CD14-positive monocyte (primary cell): ENCODE results near the gene NKAIN2. TPM values are rescaled to one million over a fixed set of nuclear protein-coding genes. Genes with fewer than 3 reads are reported as not detected.

Experiments used
- DNase-seq, 3 donors: peaks; one replicate each; pipeline ENCODE4 v3.0.0-alpha.2; 2011 to 2022
- H2AFZ ChIP-seq: 2 replicates; pipeline ENCODE4 v1.6.0; 2012; ENCODE audit warnings: mild to moderate bottlenecking, low read depth, low read length, inconsistent platforms; ENCODE audit not compliant: insufficient read depth, poor library complexity, severe bottlenecking
- H3K27ac ChIP-seq, 2 donors: 1 replicate in 1 of 2; 2 replicates in 1 of 2; pipeline ENCODE4 v1.5.1; 2012 to 2013; ENCODE audit warnings: low read length in 2 of 2, control low read depth in 1 of 2, inconsistent platforms in 1 of 2, low read depth in 1 of 2, mild to moderate bottlenecking in 1 of 2
- H3K27me3 ChIP-seq, 2 donors: one replicate each; pipeline versions ENCODE4 v1.6.0 to v1.6.1; 2011 to 2013; ENCODE audit warnings: low read length in 2 of 2; ENCODE audit not compliant: control insufficient read depth in 2 of 2, insufficient read depth in 2 of 2
- H3K36me3 ChIP-seq, 2 donors: replicated peaks in 1 of 2; 1 replicate in 1 of 2; 2 replicates in 1 of 2; pipeline versions ENCODE4 v1.5.1 to v1.6.1; 2012 to 2013; ENCODE audit warnings: low read length in 2 of 2, control low read depth in 1 of 2, inconsistent platforms in 1 of 2, mild to moderate bottlenecking in 1 of 2; ENCODE audit not compliant: insufficient read depth in 2 of 2, control insufficient read depth in 1 of 2
- H3K4me1 ChIP-seq, 2 donors: 1 replicate in 1 of 2; 2 replicates in 1 of 2; pipeline versions ENCODE4 v1.5.1 to v1.6.1; 2012 to 2013; ENCODE audit warnings: low read length in 2 of 2, control low read depth in 1 of 2, inconsistent platforms in 1 of 2, mild to moderate bottlenecking in 1 of 2, moderate library complexity in 1 of 2; ENCODE audit not compliant: insufficient read depth in 2 of 2, control insufficient read depth in 1 of 2
- H3K4me2 ChIP-seq: replicated peaks from 2 replicates; pipeline ENCODE3; 2012; ENCODE audit warnings: low read length, moderate library complexity, mild to moderate bottlenecking; ENCODE audit not compliant: poor library complexity, severe bottlenecking; ENCODE audit errors: extremely low read depth
- H3K4me3 ChIP-seq, 3 experiments: fragments of 200-600 bp in 1 of 3; sonication (generic) in 1 of 3; replicated peaks in 1 of 3; 1 replicate in 2 of 3; 2 replicates in 1 of 3; pipeline ENCODE4 v1.5.1; 2011 to 2013; ENCODE audit warnings: low read length in 3 of 3, mild to moderate bottlenecking in 3 of 3, control low read depth in 2 of 3, low read depth in 2 of 3, inconsistent platforms in 1 of 3, moderate library complexity in 1 of 3
- H3K79me2 ChIP-seq: 2 replicates; pipeline ENCODE4 v1.6.0; 2012; ENCODE audit warnings: mild to moderate bottlenecking, control low read depth, inconsistent platforms, low read length, moderate library complexity; ENCODE audit not compliant: insufficient read depth
- H3K9ac ChIP-seq: 2 replicates; pipeline ENCODE4 v1.6.0; 2017; ENCODE audit warnings: low read length, mild to moderate bottlenecking; ENCODE audit not compliant: insufficient read depth, poor library complexity, severe bottlenecking
- H3K9me3 ChIP-seq, 2 donors: replicated peaks in 1 of 2; 1 replicate in 1 of 2; 2 replicates in 1 of 2; pipeline versions ENCODE4 v1.5.1 to v1.6.1; 2012 to 2013; ENCODE audit warnings: low read length in 2 of 2, control low read depth in 1 of 2; ENCODE audit not compliant: control insufficient read depth in 1 of 2, insufficient read depth in 1 of 2
- H4K20me1 ChIP-seq: 2 replicates; pipeline ENCODE4 v1.6.0; 2012; ENCODE audit warnings: mild to moderate bottlenecking, low read length, control low read depth, moderate library complexity; ENCODE audit not compliant: insufficient read depth
- H3K27ac Mint-ChIP-seq, 7 donors: one replicate each; pipeline ENCODE4 v1.8.0; 2020; ENCODE audit warnings: mild to moderate bottlenecking in 7 of 7, mixed read lengths in 7 of 7, moderate library complexity in 6 of 7, inconsistent platforms in 2 of 7
- H3K27me3 Mint-ChIP-seq, 3 donors: one replicate each; pipeline ENCODE4 v1.8.0; 2021 to 2022; ENCODE audit warnings: low read depth in 3 of 3, mild to moderate bottlenecking in 3 of 3, mixed read lengths in 3 of 3, moderate library complexity in 3 of 3, inconsistent platforms in 1 of 3
- H3K36me3 Mint-ChIP-seq, 2 donors: one replicate each; pipeline ENCODE4 v1.8.0; 2020; ENCODE audit warnings: mixed read lengths in 2 of 2, inconsistent platforms in 1 of 2, mild to moderate bottlenecking in 1 of 2
- H3K4me1 Mint-ChIP-seq: one replicate; pipeline ENCODE4 v1.8.0; 2020; ENCODE audit warnings: mild to moderate bottlenecking, mixed read lengths
- H3K4me3 Mint-ChIP-seq, 2 donors: one replicate each; pipeline ENCODE4 v1.8.0; 2020; ENCODE audit warnings: mild to moderate bottlenecking in 2 of 2, mixed read lengths in 2 of 2, moderate library complexity in 1 of 2
- H3K9me3 Mint-ChIP-seq, 7 donors: one replicate each; pipeline ENCODE4 v1.8.0; 2020 to 2022; ENCODE audit warnings: mixed read lengths in 7 of 7, mild to moderate bottlenecking in 6 of 7, moderate library complexity in 6 of 7, inconsistent platforms in 2 of 7
- CTCF ChIP-seq: fragments of 200-600 bp; IDR thresholded peaks from one replicate; pipeline ENCODE4 v1.8.0; 2022; ENCODE audit warnings: antibody characterized with exemption, mild to moderate bottlenecking
- WGBS: methylation state at CpG from one replicate; pipeline ENCODE4 v1.1.5; 2013; ENCODE audit warnings: missing lambda C conversion rate; ENCODE audit not compliant: insufficient coverage; 5-methylcytosine and 5-hydroxymethylcytosine counted together
- intact Hi-C, 2 donors: fragments of 100-400 bp; cut with micrococcal nuclease; formaldehyde crosslinking; loops; one replicate each; pipeline versions ENCODE4 v1.15.0 to v1.15.1; 2023
- polyA plus RNA-seq, 3 donors: library from polyadenylated mRNA; depleted of rRNA in 1 of 3; unstranded in 2 of 3; stranded (reverse) in 1 of 3; fragments of 300-500 nt in 2 of 3; fragments of >200 nt in 1 of 3; fragmentation: Illumina TruSeq in 2 of 3; gene quantifications; 1 replicate in 2 of 3; 2 replicates in 1 of 3; pipeline ENCODE4 v1.2.3, GENCODE V29; 2012 to 2021

NKAIN2 gene
- polyA plus RNA-seq, 3 donors, result not detected

- H3K4me2 ChIP-seq, result no peak overlapping the region
- intact Hi-C loops, result loop anchor here in 1 of 2 donors (10.0 kb wide), 1 partner anchor 1046 kb away; no protein-coding TSS in a partner anchor
- H3K4me3 Mint-ChIP-seq, result no peak overlapping the region
- H3K4me1 Mint-ChIP-seq, result peaks cover 4% of the 10 kb centered on the region
- no peak overlapping the region for H2AFZ ChIP-seq
- no peak overlapping the region for H3K9ac ChIP-seq
- no peaks in the 10 kb centered on the region for H4K20me1 ChIP-seq
- peaks cover 30 to 33% of the 10 kb centered on the region in 2 donors for H3K27me3 ChIP-seq
- TF ChIP-seq CTCF, result no peak
- no peaks in the 10 kb centered on the region for H3K36me3 Mint-ChIP-seq
- H3K4me3 ChIP-seq, result no peak overlapping the region
- peaks cover 4% of the 10 kb centered on the region in 2 donors for H3K4me1 ChIP-seq
- 49% methylated on average over 3 of the region's 3 CpGs for WGBS
- H3K27ac ChIP-seq, result no peak overlapping the region
- H3K27me3 Mint-ChIP-seq, result peaks cover 18 to 29% (median 28%) of the 10 kb centered on the region in 3 donors
- H3K27ac Mint-ChIP-seq, result no peak overlapping the region
- peaks cover 0 to 3% (median 0%) of the 10 kb centered on the region in 7 donors for H3K9me3 Mint-ChIP-seq
- H3K9me3 ChIP-seq, result peaks cover 0 to 6% of the 10 kb centered on the region in 2 donors
- H3K36me3 ChIP-seq, result no peaks in the 10 kb centered on the region
- no peak for DNase-seq
- H3K79me2 ChIP-seq, result no peaks in the 10 kb centered on the region
Observed at GRCh38 chr6:123808556-123808955, 4.9 kb downstream of the NKAIN2 start.

- peaks cover 0 to 1% (median 0%) of the 10 kb centered on the region in 7 donors for H3K9me3 Mint-ChIP-seq
- Histone ChIP-seq H3K4me1 (no peaks in the 10 kb centered on the region), H3K27me3 (peaks cover 16 to 19% of the 10 kb centered on the region in 2 donors), H3K36me3 (no peaks in the 10 kb centered on the region), H3K79me2 (no peaks in the 10 kb centered on the region), H3K9ac (no peak overlapping the region), H3K4me3 (no peak overlapping the region), H3K4me2 (no peak overlapping the region), H4K20me1 (no peaks in the 10 kb centered on the region), H3K9me3 (peaks cover 0 to under 1% of the 10 kb centered on the region in 2 donors), H2AFZ (no peak overlapping the region), H3K27ac (no peak overlapping the region)
- no peak for TF ChIP-seq CTCF
- no peak for DNase-seq
- no peaks in the 10 kb centered on the region for H3K4me1 Mint-ChIP-seq
- H3K36me3 Mint-ChIP-seq, result no peaks in the 10 kb centered on the region
- intact Hi-C loops, result no loop called here
- H3K27me3 Mint-ChIP-seq, result peaks cover 4 to 15% (median 13%) of the 10 kb centered on the region in 3 donors
- H3K4me3 Mint-ChIP-seq, result no peak overlapping the region
- no peak overlapping the region for H3K27ac Mint-ChIP-seq
- 76% methylated on average over 2 of the region's 3 CpGs for WGBS
Observed at GRCh38 chr6:123810214-123810613, 6.5 kb downstream of the NKAIN2 start.
